Heart right ventricle (tissue), 16 donors: ENCODE measurements around the gene ZMIZ1. TPM values are rescaled to one million over a fixed set of nuclear protein-coding genes. Genes with fewer than 3 reads are reported as not detected.

Experiments
- ATAC-seq, 8 donors: fragments of 200-7000 bp; cut with Tn5 transposase; one replicate each; pipeline ENCODE4 v1.9.1; 2020; ENCODE audit warnings: mild to moderate bottlenecking in 8 of 8, moderate library complexity in 8 of 8, moderate number of reproducible peaks in 1 of 8
- DNase-seq, 2 donors: peaks; one replicate each; pipeline ENCODE4 v3.0.0-alpha.2; 2020
- H3K27ac ChIP-seq, 10 donors: fragments of 200-600 bp; sonication (generic) in 2 of 10; one replicate each; pipeline versions ENCODE4 v1.5.0 to v1.8.0; 2020 to 2022; ENCODE audit warnings: mild to moderate bottlenecking in 3 of 10
- H3K27me3 ChIP-seq, 7 donors: fragments of 200-600 bp; one replicate each; pipeline ENCODE4 v1.8.0; 2021 to 2022; ENCODE audit warnings: mild to moderate bottlenecking in 2 of 7
- H3K36me3 ChIP-seq, 9 donors: fragments of 200-600 bp; sonication (generic) in 1 of 9; one replicate each; pipeline versions ENCODE4 v1.5.0 to v1.8.0; 2020 to 2022; ENCODE audit warnings: mild to moderate bottlenecking in 2 of 9
- H3K4me1 ChIP-seq, 9 donors: fragments of 200-600 bp; sonication (generic) in 1 of 9; one replicate each; pipeline versions ENCODE4 v1.5.0 to v1.8.0; 2020 to 2022; ENCODE audit warnings: mild to moderate bottlenecking in 4 of 9
- H3K4me3 ChIP-seq, 10 donors: fragments of 200-600 bp; sonication (generic) in 2 of 10; one replicate each; pipeline versions ENCODE4 v1.5.0 to v1.8.0; 2020 to 2022; ENCODE audit warnings: mild to moderate bottlenecking in 7 of 10, moderate library complexity in 2 of 10
- H3K9me3 ChIP-seq, 11 donors: fragments of 200-600 bp in 10 of 11; sonication (generic) in 2 of 11; one replicate each; pipeline versions ENCODE4 v1.5.0 to v1.8.0; 2013 to 2022; ENCODE audit warnings: mild to moderate bottlenecking in 2 of 11, control low read depth in 1 of 11, moderate library complexity in 1 of 11
- WGBS, 2 donors: extraction: QIAGEN DNeasy Blood & Tissue Kit; methylation state at CpG; one replicate each; pipeline ENCODE4 v1.1.7; 2013; ENCODE audit warnings: inconsistent platforms in 1 of 2; 5-methylcytosine and 5-hydroxymethylcytosine counted together
- intact Hi-C, 10 donors: fragments of 100-400 bp; cut with DNase I; formaldehyde crosslinking; loops; one replicate each; pipeline versions ENCODE4 v1.11.1 to v1.14.2; 2022
- polyA plus RNA-seq, 2 donors: library from polyadenylated mRNA; stranded (reverse); fragments of 200-250 nt; gene quantifications; one replicate each; pipeline ENCODE4 v1.2.3, GENCODE V29; 2013
- total RNA-seq, 10 donors: library from RNA; stranded (reverse); fragmentation: NEBNext Ultra II Directional in 3 of 10; extraction: Animal tissue kit (Norgen Biotek cat#: 25700) in 3 of 10; gene quantifications; one replicate each; pipeline versions ENCODE4 v1.2.1 to v1.2.4, GENCODE V29; 2021 to 2023
- TF ChIP-seq, protein P1 (sequence below), 9 donors: fragments of 200-600 bp; sonication (generic) in 2 of 9; IDR thresholded peaks; one replicate each; pipeline versions ENCODE4 v1.5.0 to v1.8.0; 2021 to 2022; ENCODE audit warnings: antibody characterized with exemption in 9 of 9, mild to moderate bottlenecking in 5 of 9, moderate library complexity in 1 of 9
- donor health status: Arrhythmogenic right ventricular cardiomyopathy.
- donor health status: ischemic (EF 13 %, LVEDD 7.1; RV severe dilation, severe dysfunction).
- donor health status: healthy with polysubstance abuse.
- donor health status: DM: no; HTN: yes; CAD: no.
- donor health status: DM: no; HTN: no; CAD: no.
- donor health status: ischemic (EF 25% LVEDD 6.9; RV normal size, moderate dysfunction).
- donor health status: ischemic (EF 25% LVEDD 5.7; RV mildly dilated, moderate dysfunction).
- donor health status: healthy.
- donor health status: DM: yes; HTN: yes; CAD: no.
- donor health status: Ischemic cardiomyopathy.
- donor health status: ischemic (EF 35%, LVEDD 5.7; RV mildly dilated, moderate dysfunction).
- donor health status: nonischemic (EF 11% LVEDD 7.7; RV severe dilation, severe dysfunction).
- donor health status: DM: yes; HTN: yes; CAD: no.
- donor health status: PGD.
- donor health status: ischemic (EF 29% LVEDD 5.4; RV normal size, mild dysfunction).
- donor health status: nonischemic (EF 23%, LVEDD 6.1; RV moderate dilation, normal function).

Gene ZMIZ1
- total and polyA plus RNA-seq, 12 donors, result 24.2 to 61.5 (median 49.8) TPM

DNA sequence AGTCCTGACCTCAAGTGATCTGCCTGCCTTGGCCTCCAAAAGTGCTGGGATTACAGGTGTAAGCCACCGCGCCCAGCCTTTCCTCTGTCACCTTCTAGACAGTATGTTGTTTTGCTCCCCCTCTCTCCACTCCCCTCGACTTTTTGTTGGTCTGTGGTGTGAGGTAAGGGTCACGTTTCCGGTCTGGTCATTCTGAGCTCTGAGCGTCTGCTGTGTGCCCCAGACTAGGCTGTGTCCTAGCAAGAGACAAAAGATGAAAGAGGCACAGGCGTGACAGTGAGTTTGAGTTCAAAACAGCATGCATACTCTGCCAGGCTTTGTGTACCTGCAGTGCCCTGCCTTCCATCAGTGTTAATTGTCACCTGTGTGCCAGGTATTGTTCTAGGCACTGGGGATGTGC is 191.1 kb downstream of the ZMIZ1 start:
- peak overlapping the region in 2 of 10 donors; percentile 57 to 81 for H3K27ac ChIP-seq
- H3K4me1 ChIP-seq, result peaks cover 14 to 92% (median 61%) of the 10 kb centered on the region in 9 donors

DNA sequence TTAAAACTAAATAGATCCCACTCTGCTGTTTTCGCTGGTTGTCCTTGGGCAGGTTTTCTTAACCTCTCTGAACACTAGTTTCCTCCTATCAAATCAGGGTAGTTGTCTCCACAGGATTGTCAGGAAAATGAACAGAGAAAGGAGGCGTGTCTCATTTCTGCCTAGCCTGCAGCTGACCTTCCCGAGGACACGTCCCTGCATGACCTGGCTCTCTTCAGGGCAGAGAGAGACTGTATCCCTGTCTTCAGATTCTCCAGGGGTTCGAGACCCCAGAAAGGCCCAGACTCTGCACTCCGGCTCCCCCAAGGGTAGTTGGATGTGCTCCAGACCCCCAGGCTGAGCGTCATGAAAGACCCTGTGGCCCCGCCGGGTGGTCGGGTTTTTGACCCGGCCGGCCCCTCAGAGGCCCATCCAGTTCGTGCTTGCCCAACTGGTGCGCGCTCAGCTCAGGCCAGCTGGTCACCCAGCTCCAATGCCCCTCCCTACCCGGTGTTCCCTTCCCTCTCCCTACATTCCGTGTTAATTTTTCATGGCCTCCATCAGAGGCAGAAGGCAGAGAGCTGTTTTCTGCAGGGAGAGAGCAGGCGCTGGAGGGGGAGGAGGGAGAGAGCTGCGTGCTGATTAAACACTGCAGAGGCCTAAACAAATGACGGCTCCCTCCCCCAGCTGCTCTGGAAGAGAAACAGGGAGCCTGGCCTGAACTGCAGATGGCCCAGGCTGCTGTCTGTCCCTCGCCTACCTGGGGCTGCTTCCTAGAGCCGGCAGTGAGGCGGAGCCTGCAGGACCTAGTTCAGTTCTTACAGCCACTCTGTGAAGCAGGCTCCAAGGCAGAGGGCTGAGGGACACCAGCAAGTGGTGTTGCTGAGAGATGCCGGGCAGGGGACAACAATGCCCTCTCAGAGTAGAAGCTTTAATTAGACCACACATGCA is 192.3 kb downstream of the ZMIZ1 start:
- no peaks in the 10 kb centered on the region for H3K9me3 ChIP-seq
- peak overlapping the region in 9 of 10 donors; percentile 23 to 81 (median 58) for H3K27ac ChIP-seq
- intact Hi-C loops, result no loop called here
- H3K27me3 ChIP-seq, result no peaks in the 10 kb centered on the region
- H3K4me1 ChIP-seq, result peaks cover 24 to 93% (median 70%) of the 10 kb centered on the region in 9 donors
- peaks cover 0 to 50% (median 0%) of the 10 kb centered on the region in 9 donors for H3K36me3 ChIP-seq
- H3K4me3 ChIP-seq, result no peak overlapping the region
- DNase-seq, result no peak
- ATAC-seq, result peak; percentile 21 to 56 (median 48)
- TF ChIP-seq, protein P1, sequence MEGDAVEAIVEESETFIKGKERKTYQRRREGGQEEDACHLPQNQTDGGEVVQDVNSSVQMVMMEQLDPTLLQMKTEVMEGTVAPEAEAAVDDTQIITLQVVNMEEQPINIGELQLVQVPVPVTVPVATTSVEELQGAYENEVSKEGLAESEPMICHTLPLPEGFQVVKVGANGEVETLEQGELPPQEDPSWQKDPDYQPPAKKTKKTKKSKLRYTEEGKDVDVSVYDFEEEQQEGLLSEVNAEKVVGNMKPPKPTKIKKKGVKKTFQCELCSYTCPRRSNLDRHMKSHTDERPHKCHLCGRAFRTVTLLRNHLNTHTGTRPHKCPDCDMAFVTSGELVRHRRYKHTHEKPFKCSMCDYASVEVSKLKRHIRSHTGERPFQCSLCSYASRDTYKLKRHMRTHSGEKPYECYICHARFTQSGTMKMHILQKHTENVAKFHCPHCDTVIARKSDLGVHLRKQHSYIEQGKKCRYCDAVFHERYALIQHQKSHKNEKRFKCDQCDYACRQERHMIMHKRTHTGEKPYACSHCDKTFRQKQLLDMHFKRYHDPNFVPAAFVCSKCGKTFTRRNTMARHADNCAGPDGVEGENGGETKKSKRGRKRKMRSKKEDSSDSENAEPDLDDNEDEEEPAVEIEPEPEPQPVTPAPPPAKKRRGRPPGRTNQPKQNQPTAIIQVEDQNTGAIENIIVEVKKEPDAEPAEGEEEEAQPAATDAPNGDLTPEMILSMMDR (IDR thresholded peaks at IDR 0.05), result no peak
- WGBS, 2 donors, result 33 to 43% methylated on average over 24 of the region's 24 CpGs

More for the DNA sequence above, 191.1 kb downstream of the ZMIZ1 start:
- intact Hi-C loops, result no loop called here
- Histone ChIP-seq H3K9me3 (no peaks in the 10 kb centered on the region), H3K36me3 (peaks cover 0 to 56% (median 0%) of the 10 kb centered on the region in 9 donors), H3K4me3 (no peak overlapping the region), H3K27me3 (no peaks in the 10 kb centered on the region)
- TF ChIP-seq, protein P1 (IDR thresholded peaks at IDR 0.05), result no peak
- no peak for ATAC-seq
- 84 to 88% methylated on average over 7 of the region's 7 CpGs for WGBS, 2 donors
- no peak for DNase-seq

DNA sequence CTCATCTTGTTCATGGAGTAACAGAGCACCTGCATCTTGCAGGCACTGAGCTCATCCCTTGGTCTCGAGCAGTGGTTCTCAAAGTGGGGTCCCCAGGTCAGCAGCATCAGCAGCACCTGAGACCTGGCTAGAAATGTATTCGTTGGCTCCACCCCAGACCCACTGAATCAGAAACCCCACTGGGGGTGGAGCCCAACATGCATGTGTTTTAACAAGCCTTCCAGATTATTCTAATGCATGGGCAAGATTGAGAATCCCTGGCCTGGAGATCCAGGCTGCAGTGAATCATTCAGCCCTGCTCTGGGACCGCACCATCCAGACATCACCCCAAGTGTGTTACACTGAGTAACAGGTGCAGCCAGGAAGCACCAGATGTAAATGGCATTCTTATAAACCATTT is 193.4 kb downstream of the ZMIZ1 start:
- 85 to 90% methylated on average over 3 of the region's 3 CpGs for WGBS, 2 donors
- peaks cover 33 to 96% (median 81%) of the 10 kb centered on the region in 9 donors for H3K4me1 ChIP-seq
- ATAC-seq (no peak), DNase-seq (no peak)
- intact Hi-C loops, result no loop called here
- no peak overlapping the region for H3K4me3 ChIP-seq
- peaks cover 0 to 40% (median 0%) of the 10 kb centered on the region in 9 donors for H3K36me3 ChIP-seq
- no peaks in the 10 kb centered on the region for H3K27me3 ChIP-seq
- TF ChIP-seq, protein P1 (IDR thresholded peaks at IDR 0.05), result no peak
- peak overlapping the region in 5 of 10 donors; percentile 18 to 81 (median 66) for H3K27ac ChIP-seq
- H3K9me3 ChIP-seq, result no peaks in the 10 kb centered on the region

DNA sequence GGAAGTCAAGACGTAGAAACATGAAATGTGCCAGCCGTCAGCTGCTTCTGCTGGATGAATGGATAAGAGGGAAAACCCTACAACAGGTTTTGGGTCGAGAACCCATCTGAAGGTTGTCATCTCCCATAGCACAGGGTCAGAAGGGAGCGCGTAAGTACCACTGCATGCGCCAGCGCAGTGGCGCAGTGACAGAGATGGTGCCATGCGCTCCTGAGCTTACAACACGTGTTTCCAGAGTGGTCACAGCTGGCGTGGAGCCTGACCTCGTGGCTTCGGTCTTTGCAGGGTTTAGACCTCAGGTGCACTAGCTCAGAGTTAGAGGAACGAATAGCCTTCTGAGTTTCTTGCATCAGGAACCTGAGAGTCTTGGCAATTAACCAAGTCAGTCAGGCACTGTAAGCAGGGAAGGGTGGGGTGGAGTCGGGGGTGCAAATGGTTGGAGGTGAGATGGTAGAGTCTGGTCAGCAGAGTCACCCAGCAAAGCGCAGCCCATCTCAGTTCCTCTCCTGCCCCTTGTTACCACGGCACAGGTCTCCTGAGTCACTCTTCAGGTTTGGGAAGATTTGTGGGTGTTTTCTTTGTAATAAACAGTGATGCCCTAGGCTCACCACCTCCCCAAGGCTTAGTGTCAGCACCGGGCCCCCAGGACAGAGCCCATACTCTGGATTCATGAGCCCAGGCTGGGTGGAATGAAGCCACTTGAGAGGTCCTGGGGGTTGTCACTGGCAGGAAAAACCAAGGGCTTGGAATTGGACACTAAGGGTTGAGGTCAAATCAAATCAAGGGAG is 194.4 kb downstream of the ZMIZ1 start:
- peaks cover 0 to 37% (median 0%) of the 10 kb centered on the region in 9 donors for H3K36me3 ChIP-seq
- no peaks in the 10 kb centered on the region for H3K9me3 ChIP-seq
- TF ChIP-seq, protein P1 (IDR thresholded peaks at IDR 0.05), result no peak
- DNase-seq (no peak), ATAC-seq (no peak)
- WGBS, 2 donors, result 81 to 87% methylated on average over 18 of the region's 18 CpGs
- no peaks in the 10 kb centered on the region for H3K27me3 ChIP-seq
- peaks cover 41 to 100% (median 91%) of the 10 kb centered on the region in 9 donors for H3K4me1 ChIP-seq
- intact Hi-C loops, result no loop called here
- peak overlapping the region in 2 of 10 donors; percentile 71 to 87 for H3K27ac ChIP-seq
- H3K4me3 ChIP-seq, result no peak overlapping the region
